GM12864 (cell line): Measurements from ENCODE around the gene SVOP.

Experiments used
- DNase-seq: peaks from one replicate; pipeline ENCODE4 v3.0.0-alpha.2; 2011; ENCODE audit warnings: low read depth
- H3K4me3 ChIP-seq: 2 replicates; pipeline ENCODE4 v1.5.1; 2011; ENCODE audit warnings: mild to moderate bottlenecking, low read depth, low read length, control low read depth
- CTCF ChIP-seq: IDR thresholded peaks from 2 replicates; pipeline ENCODE4 v1.5.1; 2011; ENCODE audit warnings: low read depth, mild to moderate bottlenecking, moderate library complexity, low read length, control low read depth, inconsistent platforms; ENCODE audit errors: missing control alignments

SVOP gene

GRCh38 chr12:108888031-108888430, 132.8 kb downstream of the SVOP start:
- DNase-seq, result no peak
- TF ChIP-seq CTCF, result no peak

GRCh38 chr12:108886873-108887629, 133.8 kb downstream of the SVOP start:
- no peak for DNase-seq
- no peak for TF ChIP-seq CTCF
- H3K4me3 ChIP-seq, result no peak overlapping the region

More at GRCh38 chr12:108888031-108888430, 132.8 kb downstream of the SVOP start:
- no peak overlapping the region for H3K4me3 ChIP-seq

DNA sequence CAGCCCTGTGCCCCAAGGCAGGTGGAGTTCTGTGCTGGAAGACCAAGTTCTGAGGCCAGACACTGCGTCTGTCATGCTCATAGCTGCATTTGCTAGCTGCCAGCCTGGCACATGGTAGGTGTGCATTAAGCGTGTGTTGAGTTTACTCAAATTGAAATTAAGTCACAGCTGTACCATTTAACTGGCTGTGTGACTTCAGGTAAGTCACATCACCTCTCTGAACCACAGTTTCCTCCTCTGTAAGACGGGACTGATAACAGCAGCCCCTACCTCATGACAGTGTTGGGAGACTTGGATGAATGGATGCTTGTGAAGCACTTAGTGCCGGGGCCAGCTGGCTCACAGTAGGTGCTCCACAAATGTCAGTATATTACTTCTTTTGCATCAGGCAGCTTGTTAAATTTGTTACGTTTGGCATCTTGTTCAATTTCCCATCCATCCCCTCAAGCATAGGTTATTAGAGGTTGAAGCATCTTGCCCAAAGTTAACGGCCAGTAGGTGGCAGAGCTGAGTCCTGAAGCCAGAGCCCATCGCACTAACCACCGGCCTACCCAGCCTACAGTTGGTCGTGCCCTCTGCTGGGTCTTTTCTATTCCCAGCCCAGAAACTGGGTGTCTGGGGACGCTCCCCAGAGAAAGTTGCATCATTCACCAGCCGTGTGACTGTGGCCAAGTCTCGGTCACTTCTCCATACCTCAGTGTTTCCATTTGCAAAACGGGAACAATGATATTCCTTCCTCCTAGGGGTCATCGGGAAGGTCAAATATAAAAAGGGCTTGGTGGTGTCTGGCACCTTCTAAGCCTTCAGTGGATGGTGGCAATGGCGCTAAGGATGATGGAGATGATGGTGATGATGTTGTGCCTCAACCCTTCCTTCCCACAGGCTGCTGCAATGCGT, 136.5 kb downstream of the SVOP start:
- peak; percentile 88 for TF ChIP-seq CTCF

GRCh38 chr12:108881953-108882352, 138.9 kb downstream of the SVOP start:
- TF ChIP-seq CTCF, result no peak
- no peak overlapping the region for H3K4me3 ChIP-seq
- DNase-seq, result no peak

More for the DNA sequence above, 136.5 kb downstream of the SVOP start:
- peak; percentile 13 for DNase-seq
- no peak overlapping the region for H3K4me3 ChIP-seq

DNA sequence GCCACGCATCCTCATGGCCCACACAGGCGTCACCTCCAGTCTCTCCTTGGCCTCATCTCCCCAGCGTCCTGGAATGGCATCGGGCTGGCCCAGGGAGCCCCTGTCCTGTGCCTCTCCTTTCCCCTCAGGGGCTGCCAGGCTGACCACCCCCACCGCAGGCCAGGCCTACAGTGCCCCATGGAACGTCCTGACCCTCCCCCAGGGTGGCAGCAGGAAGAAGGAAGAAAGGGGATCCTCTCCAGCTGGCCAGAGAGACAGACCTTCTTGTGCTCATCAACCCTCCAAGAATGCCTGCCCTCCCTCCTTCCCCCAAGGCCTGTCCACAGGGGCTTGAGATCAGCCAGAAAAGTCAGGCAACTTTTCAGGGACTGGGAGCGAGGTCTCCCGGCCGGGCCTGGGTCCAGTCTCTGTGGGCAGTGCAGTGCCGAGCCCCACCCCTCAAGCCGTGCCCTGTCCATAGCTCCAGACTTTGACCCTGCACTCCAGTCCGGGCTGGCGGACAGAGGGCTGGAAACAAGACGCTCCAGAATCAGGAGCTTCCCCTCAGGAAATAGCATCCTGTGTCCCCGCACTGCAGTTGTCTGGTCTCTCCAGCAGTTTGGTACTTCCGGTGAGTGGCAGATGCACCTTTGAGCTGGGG, 141.1 kb downstream of the SVOP start, which contains the start of gene DAO:
Gene DAO, plus strand, starts transcription at position 478 of the 640 bp plus-strand sequence. CDS start 4,915 bp downstream, outside the sequence.
- H3K4me3 ChIP-seq, result no peak within 1 kb of the TSS
- no peak for DNase-seq
- TF ChIP-seq CTCF, result no peak

DNA sequence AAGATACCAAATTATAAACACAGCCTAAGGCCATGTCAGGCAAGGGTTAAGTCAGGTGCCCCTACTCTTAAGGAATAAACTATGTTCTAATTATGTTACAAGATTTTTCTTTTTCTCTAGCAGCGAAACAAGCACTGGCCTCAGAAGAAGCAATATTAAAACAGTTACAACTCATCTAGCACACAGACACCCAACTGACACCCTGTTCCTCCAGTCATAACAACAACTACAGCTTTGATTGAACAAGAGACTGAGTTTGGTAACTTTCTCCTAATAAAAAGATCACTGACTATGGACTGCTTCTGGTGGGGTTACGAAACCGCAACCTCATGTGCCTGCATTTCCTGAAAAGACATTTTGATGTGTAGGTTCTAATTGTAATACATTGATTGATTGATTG, 144.3 kb downstream of the SVOP start:
- no peak overlapping the region for H3K4me3 ChIP-seq
- no peak for DNase-seq

More for the DNA sequence above, 144.3 kb downstream of the SVOP start:
- TF ChIP-seq CTCF, result no peak
